Measurements from ENCODE around the gene SLC16A4. TPM values are rescaled to one million over a fixed set of nuclear protein-coding genes. Genes with fewer than 3 reads are reported as not detected.

The SLC16A4 gene
- total RNA-seq, 2 experiments from 2014 or later = not detected

GRCh38 chr1:110360431-110360830 is 30.4 kb downstream of the SLC16A4 start:
- H3K9me3 ChIP-seq (ENCODE audit: control insufficient read depth in 1 of 2, insufficient read depth in 1 of 2, low read length in 2 of 2) = no peaks in the 10 kb centered on the region
- POLR2A ChIA-PET = interaction anchor here (0.7 to 2.1 kb wide), 2 partner anchors 21 to 47 kb away, joined by 4 to 13 read pairs; partner anchors contain the start of genes LAMTOR5 and RBM15
- no peak for TF ChIP-seq CTCF (IDR thresholded peaks at IDR 0.05)
- CTCF ChIA-PET = interaction anchor here (0.7 to 1.2 kb wide), 2 partner anchors 13 to 611 kb away, joined by 3 read pairs; no protein-coding TSS in a partner anchor
- H3K4me3 Mint-ChIP-seq = no peak overlapping the region
- H3K27me3 Mint-ChIP-seq = no peaks in the 10 kb centered on the region
- H3K4me1 ChIP-seq (ENCODE audit: insufficient read depth, low read length) = no peaks in the 10 kb centered on the region
- H3K4me3 ChIP-seq (ENCODE audit: low read length) = no peak overlapping the region
- no peaks in the 10 kb centered on the region for H3K27me3 ChIP-seq (ENCODE audit: control insufficient read depth in 1 of 2, insufficient read depth in 2 of 2, low read length in 2 of 2)
- H3K27ac Mint-ChIP-seq = no peak overlapping the region
- no peak for ATAC-seq (ENCODE audit: poor library complexity)
- intact Hi-C loops (cut with DNase I, micrococcal nuclease) = no loop called here
- no peak overlapping the region for H3K27ac ChIP-seq (ENCODE audit: low read depth in 1 of 2, low read length in 2 of 2)
- H3K4me1 Mint-ChIP-seq (ENCODE audit: low read depth) = peaks cover 17% of the 10 kb centered on the region
- H3K36me3 Mint-ChIP-seq (ENCODE audit: low read depth) = peaks cover 58% of the 10 kb centered on the region
- H3K36me3 ChIP-seq (ENCODE audit: insufficient read depth, low read length) = peaks cover 11% of the 10 kb centered on the region
- no peak for DNase-seq
- H3K9me3 Mint-ChIP-seq = no peaks in the 10 kb centered on the region

DNA sequence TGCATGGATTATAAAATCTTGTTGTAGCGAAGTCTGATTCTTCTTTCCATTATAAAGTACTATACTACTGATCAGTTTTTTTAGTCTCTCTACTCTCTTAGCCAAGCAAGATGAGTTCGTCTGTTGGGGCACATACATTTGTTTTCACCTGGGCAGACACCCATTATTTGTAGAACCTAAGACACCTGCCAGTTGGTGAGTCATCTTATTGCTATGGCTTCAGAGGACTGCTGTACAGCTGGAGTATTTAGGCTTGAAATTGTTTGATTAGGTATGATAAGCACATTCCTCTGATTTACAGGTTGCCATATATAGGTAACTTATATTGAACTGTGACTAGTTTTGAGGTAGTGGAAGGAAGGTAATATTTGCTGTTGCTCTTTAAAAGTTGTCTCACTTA is 34.4 kb downstream of the SLC16A4 start:
- H3K4me1 Mint-ChIP-seq (ENCODE audit: low read depth) = peaks cover 32% of the 10 kb centered on the region
- ChIA-PET POLR2A (no interaction called here), CTCF (no interaction called here)
- DNase-seq (no peak), ATAC-seq (ENCODE audit: poor library complexity) (no peak)
- Histone ChIP-seq H3K4me3 (ENCODE audit: low read length) (no peak overlapping the region), H3K36me3 (ENCODE audit: insufficient read depth, low read length) (peaks cover 4% of the 10 kb centered on the region), H3K9me3 (ENCODE audit: control insufficient read depth in 1 of 2, insufficient read depth in 1 of 2, low read length in 2 of 2) (no peaks in the 10 kb centered on the region), H3K4me1 (ENCODE audit: insufficient read depth, low read length) (no peaks in the 10 kb centered on the region), H3K27me3 (ENCODE audit: control insufficient read depth in 1 of 2, insufficient read depth in 2 of 2, low read length in 2 of 2) (no peaks in the 10 kb centered on the region), H3K27ac (ENCODE audit: low read depth in 1 of 2, low read length in 2 of 2) (no peak overlapping the region)
- peak overlapping the region; percentile 49 for H3K27ac Mint-ChIP-seq
- intact Hi-C loops (cut with DNase I, micrococcal nuclease) = no loop called here
- no peaks in the 10 kb centered on the region for H3K9me3 Mint-ChIP-seq
- no peak for TF ChIP-seq CTCF (IDR thresholded peaks at IDR 0.05)
- H3K36me3 Mint-ChIP-seq (ENCODE audit: low read depth) = peaks cover 42% of the 10 kb centered on the region
- H3K4me3 Mint-ChIP-seq = no peak overlapping the region
- no peaks in the 10 kb centered on the region for H3K27me3 Mint-ChIP-seq

DNA sequence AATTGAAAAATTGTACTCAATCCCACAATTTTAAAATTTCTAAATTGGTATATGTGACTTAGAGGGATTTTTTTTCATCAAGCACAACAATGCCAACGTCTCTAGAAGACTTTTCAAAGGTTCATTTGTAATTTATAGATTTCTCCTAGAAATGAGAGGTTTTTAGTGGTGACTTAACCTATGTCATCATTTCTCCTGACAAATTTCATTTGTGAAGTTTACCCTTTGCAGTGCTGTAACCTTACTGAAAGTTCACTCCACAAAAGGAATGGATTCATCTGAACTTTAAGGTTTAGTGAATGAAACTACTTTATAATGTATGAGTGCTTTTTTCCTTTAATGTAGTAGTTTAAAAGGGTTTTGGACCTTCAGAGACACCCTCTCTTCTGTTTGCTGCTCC is 35.5 kb downstream of the SLC16A4 start:
- H3K4me1 Mint-ChIP-seq (ENCODE audit: low read depth) = peaks cover 43% of the 10 kb centered on the region
- no peak for DNase-seq
- Histone ChIP-seq H3K36me3 (ENCODE audit: insufficient read depth, low read length) (peaks cover 4% of the 10 kb centered on the region), H3K4me1 (ENCODE audit: insufficient read depth, low read length) (peaks cover 5% of the 10 kb centered on the region), H3K27ac (ENCODE audit: low read depth in 1 of 2, low read length in 2 of 2) (no peak overlapping the region), H3K9me3 (ENCODE audit: control insufficient read depth in 1 of 2, insufficient read depth in 1 of 2, low read length in 2 of 2) (no peaks in the 10 kb centered on the region), H3K4me3 (ENCODE audit: low read length) (no peak overlapping the region), H3K27me3 (ENCODE audit: control insufficient read depth in 1 of 2, insufficient read depth in 2 of 2, low read length in 2 of 2) (no peaks in the 10 kb centered on the region)
- no peak for TF ChIP-seq CTCF (IDR thresholded peaks at IDR 0.05)
- H3K9me3 Mint-ChIP-seq = no peaks in the 10 kb centered on the region
- ChIA-PET CTCF (no interaction called here), POLR2A (no interaction called here)
- H3K27me3 Mint-ChIP-seq = no peaks in the 10 kb centered on the region
- peaks cover 39% of the 10 kb centered on the region for H3K36me3 Mint-ChIP-seq (ENCODE audit: low read depth)
- H3K4me3 Mint-ChIP-seq = no peak overlapping the region
- intact Hi-C loops (cut with DNase I, micrococcal nuclease) = no loop called here
- no peak for ATAC-seq (ENCODE audit: poor library complexity)
- H3K27ac Mint-ChIP-seq = peak overlapping the region; percentile 49
